ENCODE data around the gene EMP3.
A peak's percentile ranks its signal among the peaks of the same experiment; 100 is the strongest.

EMP3 gene

DNA sequence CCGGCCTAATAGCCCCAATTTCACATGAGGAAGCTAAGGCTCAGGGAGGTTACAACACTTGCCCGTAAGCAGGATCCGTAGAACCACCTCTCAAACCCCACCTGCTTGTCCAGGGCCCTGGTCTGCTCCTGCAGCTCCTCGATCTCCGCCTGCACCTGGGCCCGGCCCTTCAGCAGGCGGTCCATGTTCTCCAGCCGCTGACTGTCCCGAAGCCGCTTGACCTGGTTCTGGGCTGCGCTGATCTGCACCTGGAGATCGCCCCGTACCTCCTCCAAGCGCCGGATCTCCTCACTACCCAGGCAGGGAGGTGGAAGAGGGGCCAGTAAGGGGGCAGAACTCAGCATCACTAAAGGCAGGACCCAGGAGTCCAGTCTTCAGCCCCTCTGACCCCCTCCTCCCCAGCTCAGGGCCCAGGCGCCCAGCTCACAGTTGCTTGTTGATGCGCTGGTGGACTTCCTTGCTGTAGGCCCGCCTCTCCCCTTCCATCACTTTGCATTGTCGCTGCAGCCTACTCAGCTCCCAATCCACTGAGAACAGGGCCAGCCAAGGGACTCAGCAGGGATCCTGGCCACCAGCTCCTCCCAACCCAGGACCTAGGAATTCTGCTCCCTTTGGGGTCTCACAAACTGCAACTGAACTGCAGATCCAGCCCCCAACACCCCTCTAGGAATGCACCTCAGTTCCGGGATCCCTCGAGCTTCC is 6.9 kb upstream of the EMP3 start:
- DNase-seq: no peak

DNA sequence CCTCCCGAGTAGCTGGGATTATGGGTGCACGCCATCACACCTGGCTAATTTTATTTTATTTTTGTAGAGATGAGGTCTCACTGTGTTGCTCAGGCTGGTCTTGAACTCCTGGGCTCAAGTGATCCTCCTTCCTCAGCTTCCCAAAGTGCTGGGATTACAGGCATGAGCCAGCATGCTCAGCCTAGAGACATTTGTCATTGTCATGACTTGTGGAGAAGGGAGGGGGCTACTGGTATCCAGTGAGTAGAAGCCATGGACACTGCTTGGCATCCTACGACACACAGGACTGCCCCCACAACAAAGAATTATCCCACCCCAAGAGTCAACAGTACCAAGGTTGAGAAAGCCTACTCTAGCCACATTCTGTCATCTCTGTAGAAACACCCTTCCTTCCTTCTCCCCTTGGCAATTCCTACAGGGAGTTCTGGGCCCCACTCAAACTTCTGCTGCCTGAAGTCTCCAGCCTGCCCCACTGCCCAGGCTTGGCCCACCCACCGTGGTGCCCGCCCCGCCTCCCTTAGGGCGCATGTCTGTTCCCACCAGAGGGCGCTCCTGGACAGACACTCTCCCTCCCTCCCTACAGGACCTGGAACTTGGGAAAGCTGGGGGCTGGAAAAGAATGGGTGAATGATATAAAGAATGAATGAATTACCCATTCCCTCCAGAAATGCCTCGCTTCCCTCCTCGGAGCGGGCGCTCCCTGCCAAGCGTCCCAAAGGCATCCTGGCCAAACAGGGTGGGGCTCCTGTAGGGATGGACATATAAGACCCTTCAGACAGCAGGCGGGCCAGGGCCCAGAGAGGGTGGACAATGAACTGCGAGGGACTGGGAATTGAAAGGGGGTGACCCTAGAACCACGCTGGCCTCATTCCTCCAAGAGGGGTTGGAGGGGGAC is 5.5 kb upstream of the EMP3 start:
- peak; percentile 25 for DNase-seq

DNA sequence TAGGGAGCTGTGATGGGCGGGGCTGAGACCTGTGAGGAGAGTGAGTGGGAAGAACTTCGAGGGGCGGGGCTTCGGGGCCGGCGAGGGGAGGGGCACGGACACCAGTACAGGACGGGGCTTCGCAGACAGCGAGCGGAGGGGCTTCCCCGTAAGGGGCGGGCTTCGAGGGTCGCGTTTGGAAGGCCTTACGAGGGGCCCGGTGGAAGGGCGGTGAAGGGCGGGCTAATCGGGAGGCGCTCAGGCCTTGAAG is 4.1 kb upstream of the EMP3 start:
- DNase-seq: no peak

DNA sequence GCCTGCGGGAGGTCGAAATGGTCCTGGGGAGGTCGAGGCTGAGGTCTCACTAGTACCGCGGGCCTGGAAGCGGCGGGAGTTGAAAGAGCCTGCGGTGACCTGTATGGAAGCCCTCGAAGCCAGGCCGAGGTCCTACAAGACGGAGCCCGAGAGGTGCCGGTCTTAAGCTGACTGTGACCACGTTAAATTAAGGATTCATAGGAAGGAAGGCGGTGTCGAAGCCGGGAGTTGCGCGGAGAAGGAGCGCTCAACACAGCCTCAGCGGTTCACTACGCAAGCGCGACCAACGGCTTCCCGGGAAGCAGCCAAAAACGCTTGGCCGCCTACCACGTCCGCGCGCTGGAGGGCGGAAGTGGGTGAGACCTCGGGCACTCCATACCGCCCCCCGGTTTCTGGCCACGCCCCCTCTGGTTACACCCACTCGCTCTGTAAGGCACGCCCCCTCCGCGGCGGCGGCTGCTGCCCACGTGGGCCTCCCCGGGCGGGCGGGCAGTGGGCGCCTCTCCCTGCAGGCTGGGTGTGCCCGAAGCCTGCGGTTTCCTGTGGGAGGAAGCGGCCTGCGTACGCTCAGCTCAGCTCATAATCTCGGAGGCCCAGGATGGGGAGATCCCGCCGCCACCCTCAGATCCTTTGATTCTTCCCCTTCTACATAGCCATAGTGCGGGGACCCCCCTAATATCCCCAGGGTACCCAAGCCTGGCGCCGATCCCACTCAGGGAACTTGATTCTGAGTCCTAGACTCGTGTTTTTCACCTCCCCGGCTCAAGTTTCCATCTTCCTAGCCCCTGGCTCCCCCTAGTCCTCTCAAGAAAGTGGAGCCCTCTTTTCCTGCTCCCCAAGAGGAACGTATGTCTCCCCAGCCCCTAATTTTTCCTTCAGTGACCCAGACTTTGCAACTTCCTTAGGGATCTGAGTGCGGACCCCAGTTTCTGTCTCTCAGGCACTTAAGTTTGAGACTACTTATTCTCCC is 3.4 kb upstream of the EMP3 start:
- DNase-seq: peak; percentile 85

DNA sequence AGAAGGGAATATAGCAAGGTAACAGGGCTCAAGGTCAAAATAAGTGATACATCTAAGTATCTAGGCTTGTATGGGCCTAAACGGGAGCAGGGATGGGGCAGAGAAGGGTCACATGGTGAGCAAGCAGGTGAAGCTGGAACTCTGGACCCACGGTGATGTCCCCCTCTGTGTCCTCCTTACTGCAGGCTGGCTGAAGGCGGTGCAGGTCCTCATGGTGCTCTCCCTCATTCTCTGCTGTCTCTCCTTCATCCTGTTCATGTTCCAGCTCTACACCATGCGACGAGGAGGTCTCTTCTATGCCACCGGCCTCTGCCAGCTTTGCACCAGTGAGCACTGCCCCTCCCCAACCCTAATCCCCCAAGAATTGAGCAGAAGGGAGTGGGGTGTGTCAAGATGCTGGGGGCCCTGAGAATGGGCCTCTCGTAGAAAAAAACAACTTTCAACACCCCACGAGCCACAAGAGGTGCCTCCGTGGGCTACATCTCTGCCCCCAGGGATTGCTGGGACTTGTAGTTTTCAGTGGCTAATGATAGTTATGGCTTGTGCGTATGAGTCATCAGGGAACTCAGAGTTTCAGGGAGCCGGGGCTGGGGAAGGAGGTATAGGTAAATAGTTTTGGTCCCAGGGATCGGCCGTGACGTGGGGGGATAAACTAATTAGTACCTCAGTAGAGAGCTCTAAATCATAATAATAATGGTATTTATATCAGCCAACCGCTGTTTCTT is 4.0 kb downstream of the EMP3 start:
- DNase-seq: no peak

DNA sequence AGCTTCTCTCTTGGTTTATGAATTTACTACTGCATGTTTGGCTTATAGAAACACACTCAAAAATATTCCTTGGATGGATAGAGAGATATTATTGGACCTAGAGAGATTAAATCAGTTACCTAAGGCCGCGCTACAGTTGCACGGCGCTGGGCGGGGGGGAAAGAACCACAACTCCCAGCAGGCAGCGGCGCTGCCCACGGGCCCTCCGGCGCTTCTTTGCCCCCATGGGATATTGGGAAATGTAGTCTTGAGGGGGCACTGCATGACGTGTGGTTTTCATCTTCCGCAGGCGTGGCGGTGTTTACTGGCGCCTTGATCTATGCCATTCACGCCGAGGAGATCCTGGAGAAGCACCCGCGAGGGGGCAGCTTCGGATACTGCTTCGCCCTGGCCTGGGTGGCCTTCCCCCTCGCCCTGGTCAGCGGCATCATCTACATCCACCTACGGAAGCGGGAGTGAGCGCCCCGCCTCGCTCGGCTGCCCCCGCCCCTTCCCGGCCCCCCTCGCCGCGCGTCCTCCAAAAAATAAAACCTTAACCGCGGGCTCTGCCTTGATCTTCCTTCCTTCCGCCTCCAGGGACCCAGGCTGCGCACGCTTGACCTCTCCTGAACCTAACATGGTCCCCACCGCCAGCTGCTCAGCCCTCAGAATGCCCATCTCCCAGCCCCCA is 4.8 kb downstream of the EMP3 start:
- DNase-seq: peak; percentile 70

DNA sequence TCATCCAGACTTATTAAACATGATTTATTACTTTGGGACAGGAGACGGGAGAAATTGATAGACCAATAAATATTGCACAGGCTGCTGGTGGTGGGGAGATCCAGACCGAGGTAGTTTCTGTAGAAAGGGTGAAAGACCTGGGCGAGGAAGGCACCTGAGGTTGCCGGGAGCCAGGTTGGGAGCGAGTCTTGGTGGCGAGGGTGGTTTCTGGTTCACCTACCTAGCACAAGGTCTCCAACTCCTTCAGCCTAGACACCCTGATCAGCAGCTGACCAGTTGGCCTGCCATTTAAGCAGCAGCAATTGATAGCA is 7.0 kb downstream of the EMP3 start:
- no peak for DNase-seq

DNA sequence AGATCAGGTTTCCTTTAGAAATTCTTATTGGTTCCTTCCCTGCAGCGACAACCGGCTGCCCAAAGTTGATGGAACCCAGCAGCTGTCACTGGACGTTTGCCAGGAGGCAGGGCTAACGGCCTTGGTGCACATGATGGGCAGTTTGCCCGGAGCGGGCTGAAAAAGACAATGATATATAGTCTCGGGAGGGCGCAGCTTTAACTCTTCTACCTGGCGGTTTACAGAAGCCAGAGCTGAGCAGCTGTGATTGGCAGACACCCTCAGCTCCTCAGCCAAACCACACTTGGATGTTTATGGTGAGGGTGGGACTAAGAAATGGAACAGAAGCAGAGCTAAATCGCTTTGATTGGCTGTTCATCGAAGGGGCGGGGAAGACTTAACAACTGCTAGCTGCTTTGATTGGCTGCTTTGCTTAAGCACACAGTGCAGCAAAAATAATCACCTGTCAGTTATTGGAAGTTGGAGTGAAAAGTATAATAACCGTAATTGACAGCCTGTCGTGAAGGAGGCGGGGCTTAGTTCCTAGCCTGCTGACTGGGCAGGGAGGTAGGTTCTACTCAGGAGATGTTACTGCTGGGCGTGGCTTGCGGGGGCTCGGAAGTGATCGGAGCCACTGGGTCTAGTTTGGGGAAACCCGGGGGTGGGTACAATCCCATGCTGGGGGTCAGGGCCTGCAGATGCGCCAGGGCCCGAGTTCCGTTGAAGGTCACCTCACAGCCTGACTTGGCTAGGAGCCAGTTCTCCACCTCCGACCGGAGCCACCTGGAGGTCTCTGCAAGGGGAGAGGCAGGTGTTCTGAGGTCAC is 7.5 kb downstream of the EMP3 start:
- peak; percentile 99 for DNase-seq

DNA sequence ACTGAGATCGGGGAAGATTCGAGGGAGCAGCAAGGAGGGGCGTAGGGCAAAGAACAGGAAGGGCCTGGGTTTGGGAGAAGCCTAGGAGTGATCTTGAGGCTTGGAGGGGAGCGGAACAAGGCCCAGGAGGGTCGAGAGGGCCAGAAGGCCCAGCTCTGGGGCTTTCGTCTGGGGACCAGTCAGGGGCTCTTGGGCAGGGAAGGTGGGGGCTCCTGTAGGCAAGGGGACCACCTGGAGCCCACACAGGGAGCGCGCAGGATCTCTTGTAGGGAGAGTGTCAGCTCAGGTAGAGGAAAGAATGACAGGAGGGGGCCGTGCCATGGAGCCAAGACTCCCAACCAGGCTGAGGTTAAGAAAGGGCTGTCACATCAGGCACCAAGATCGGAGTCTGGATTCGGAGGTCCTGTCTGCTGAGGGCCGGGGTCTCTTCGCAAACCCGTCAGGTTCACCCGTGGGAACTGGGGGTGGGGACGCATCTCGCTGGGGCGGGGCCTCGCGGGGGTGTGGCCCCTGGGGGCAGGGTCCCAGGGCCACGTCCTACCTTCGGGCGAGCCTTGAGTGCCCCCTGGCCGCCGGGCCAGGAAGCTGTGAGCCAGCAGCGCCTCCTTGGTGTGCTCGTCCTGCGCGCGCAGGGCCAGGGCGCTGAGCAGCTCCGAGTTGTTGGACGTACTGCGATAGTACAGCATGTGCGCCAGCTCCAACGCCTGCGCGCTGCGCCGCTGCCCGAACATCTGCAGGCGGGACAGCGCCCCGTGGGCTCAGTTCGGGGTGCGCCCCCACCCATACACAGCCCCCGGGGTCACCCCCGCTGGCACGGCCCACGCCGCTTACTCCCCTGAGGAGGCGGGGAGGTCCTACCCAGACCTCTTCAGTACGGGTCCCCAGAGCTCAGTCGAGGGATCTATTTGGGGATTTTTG is 8.4 kb downstream of the EMP3 start:
- peak; percentile 83 for DNase-seq

DNA sequence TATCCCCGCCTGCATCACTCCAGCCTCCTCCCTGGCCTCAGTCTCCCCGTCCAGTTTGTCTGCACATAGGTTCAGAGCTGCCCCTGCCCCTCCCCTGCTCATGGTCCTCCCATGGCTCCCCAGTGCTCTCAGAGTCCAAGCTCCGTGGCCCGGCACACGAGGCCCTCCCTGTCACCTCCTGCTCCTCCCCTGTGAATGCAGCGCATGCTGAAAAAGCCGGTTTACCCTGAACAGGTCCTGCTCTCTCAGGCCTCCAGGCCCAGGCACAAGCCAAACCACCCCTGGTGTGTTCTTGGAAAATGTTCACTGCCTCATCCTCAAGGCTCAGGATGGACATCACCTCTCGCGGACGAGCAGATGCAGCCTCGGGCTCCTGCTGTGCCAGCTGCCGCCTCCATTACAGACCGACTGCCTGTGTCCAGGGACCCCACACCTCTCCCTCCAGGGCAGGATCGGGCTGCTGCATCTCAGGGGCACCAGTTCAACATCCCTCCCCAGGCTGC is 13.0 kb downstream of the EMP3 start:
- DNase-seq: no peak

DNA sequence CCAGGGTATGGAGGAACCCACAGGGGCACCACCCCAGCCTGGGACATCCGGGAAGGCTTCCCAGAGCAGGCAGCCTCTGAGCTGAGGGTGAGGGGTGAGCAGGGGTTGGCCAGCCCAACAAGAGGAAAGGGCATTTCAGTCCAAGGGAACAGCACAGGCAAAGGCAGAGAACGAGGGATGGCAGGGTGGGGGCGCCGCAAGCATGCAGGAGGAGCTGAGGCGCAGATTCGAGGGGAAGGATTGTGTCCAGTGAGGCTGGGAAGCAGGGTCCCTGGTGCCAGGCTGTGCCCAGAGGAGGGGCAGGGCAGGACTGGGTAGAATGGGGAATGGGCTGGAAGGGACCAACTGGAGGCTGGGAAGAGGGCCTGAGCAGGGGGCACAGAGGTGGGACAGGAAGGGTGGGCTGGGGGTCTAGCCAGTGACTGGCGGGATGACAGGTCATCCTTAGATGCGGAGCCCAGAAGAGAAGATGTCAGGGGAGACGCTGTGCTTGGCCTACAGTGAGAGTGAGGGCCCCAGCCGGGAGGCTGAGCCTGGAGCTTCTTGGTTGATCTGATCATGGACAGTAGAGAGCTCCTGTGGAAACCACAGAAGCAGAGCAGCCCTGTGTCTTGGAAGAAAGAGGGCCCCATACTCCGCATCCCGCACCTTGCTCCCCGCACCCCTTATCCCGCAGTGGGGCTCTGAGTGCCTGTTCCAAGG is 13.6 kb downstream of the EMP3 start:
- DNase-seq: no peak

DNA sequence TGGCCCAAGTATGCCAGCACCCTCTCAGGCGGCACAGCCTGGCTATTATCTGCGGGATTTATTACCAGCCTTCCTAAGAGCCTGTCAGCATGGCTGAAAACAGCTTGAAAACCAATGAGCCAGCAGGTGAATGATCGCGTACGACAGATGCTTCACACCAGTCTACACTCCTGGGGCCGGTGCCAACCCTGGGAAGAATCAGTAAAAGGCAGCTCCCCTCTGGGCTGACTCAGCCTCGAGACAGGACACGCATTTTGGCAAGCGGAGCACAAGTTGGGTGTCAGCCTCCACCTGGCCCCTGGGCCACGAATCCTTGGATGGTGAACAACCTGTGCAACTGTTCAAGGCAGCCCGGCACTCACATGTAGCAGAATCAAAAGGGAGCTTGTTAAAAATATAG is 15.6 kb downstream of the EMP3 start:
- peak; percentile 98 for DNase-seq

DNA sequence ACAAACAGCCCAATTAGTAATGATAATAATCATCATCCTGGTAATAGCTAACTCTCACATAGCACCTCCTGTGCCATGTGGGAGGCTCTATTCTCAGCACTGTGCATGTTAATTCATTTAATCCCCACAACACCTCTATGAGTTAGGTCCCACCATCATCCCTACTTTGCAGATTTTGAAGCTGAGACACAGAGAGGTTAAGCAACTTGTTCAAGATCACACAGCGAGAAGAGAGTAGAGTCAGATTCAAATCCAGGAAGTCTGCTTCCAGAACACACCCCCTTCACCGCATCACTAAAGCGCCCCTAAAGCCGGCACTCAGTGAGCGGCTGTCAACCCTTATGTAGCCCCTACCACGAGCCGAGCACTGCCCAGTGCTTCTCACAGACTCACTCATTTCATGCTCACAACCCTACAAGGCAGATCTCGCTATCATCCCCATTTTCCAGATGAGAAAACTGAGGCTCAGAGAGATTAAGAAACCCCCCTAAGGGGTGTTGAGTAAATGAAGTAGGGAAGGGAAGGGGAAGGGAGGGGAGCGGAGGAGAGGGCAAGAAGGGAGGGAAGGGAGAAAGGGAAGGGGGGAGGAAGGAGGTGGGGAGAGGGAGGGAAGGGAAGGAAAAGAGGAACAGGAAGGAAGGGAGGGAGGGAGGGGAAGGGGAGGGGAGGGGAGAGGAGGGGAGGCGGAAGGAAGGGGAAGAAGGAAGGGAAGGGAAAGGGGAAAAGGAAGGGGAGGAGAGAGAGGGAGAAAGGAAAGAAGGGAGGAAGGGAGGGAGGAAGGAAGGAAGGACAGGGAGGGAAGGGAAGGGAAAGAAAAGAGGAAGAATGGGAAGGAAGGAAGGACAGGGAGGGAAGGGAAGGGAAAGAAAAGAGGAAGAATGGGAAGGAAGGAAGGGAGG is 16.4 kb downstream of the EMP3 start:
- no peak for DNase-seq

DNA sequence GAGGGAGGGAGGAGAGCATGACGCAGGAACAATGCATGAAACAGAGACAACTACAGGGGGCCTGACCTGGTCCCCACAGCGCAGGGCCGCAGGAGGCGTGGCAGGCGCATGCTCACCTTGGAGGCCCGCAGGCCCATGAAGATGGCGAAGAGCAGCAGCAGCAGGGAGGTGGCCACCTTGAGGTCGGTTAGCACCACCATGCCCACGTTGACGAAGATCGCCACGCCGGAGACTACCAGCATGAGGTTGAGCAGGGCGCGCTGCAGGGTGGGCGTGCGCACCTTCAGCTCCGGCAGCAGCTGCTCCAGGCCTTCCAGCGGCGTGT is 17.0 kb downstream of the EMP3 start:
- DNase-seq: no peak

DNA sequence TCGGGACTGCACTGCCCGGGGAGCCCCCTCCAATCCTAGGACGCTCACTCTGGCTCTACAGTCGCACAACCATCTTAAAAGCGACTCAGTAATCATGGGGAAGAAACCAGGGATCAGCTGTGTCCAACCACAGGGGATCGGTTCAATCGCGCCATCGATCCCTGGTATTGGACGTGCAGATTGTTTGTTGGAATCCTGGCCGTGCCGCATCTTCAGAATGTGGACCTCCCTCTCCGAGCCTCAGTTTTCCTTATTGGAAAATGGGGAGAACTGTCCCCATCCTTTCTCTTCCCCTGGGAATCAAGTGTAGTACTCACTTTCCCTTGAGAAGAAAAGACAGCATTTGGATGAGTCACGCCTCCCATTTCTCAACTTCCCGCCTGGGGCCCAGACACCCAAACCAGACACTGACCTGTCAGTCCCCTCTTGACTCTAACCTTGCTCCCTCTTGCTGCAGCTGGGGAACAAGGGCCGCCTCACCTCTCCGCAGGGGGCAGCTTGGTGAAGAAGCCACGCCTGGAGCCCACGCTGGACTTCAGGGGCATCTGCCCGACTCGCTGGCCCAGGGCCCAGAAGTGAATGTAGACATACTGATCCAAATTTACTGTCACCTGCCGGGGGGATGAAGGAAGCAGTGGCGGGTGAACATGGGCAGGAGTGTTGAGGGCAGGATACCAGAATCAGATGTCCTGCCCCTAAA is 17.6 kb downstream of the EMP3 start:
- no peak for DNase-seq

DNA sequence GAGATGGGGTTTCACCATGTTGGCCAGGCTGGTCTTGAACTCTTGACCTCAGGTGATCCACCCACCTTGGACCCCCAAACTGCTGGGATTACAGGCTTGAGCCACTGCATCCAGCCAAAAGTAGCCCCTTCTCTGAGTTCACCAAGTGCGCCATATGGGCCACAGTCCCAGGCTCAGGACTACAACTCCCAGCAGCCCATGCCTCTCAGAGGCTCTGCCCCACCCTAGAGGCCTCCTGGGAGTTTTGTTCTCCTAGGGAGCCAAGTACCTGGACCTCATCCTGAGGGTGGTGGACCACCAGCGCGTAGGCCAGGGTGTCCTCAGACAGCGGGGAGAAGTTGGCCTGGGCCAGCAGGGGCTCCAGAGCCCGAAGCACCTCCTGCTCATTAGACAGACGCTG is 19.5 kb downstream of the EMP3 start:
- peak; percentile 29 for DNase-seq

DNA sequence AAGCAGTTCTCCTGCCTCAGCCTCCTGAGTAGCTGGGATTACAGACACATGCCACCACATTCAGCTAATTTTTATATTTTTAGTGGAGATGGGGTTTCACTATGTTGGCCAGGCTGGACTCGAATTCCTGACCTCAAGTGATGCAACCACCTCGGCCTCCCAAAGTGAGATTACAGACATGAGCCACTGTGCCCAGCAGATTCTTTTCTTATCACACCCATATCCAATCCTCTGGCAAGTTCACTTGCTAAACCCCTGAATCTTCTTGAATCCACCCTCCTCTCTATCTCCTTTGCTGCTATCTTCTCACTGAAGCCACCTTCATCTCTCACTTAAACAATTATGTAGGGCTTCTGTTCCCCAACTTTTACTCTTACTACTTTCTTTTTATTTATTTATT is 20.8 kb downstream of the EMP3 start:
- no peak for DNase-seq

DNA sequence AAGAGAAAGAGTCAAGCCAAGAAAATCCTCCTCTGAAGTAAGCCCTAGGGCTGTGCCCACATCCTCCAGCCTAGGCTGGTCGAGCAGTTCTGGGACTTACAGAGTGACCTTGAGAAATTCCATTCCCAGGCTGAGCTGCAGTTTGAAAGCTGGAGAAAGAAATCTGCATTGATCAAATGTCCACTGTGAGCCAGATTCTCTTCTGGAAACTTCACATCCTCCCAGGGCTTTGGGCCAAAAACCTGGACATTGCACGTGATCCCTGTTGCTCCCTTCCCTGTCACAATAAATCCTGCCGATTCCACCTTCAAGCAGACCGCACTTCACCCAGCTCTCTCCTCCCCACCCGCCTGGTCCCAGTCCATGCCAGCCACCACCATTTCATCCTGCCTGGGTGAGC is 22.7 kb downstream of the EMP3 start:
- no peak for DNase-seq

Data from DMS 273 treated with DMSO at 0.1 percent for 48 hours (cell line).